Measurements from ENCODE around the gene MEGF9. TPM values are rescaled to one million over a fixed set of nuclear protein-coding genes. Genes with fewer than 3 reads are reported as not detected.

Gene MEGF9
- total RNA-seq, 1 experiment from 2014 or later: 8.3 TPM

DNA sequence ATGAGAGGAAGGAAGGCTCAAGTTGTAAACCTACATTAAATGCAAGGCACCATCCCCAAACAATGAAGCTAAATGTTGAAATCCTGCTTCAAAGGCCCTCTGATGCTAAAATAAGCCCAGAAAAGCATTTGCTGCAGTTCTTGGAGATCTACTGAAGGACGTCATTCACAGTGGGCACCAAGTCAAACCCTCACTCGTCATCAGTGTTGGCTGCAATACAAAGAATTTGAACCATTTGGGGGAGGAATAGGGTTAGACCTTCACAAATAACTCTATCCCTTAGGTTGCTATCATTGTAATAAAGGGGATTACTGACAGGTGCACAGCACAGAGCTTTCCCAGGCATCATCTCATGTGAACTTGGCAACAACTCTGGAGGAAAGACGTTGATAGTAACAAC lies 9.3 kb upstream of the MEGF9 start:
- H3K27me3 ChIP-seq (ENCODE audit: insufficient read depth, low read length): no peaks in the 10 kb centered on the region
- BruUV-seq (replicated peaks): no TSS peak
- H3K4me2 ChIP-seq (ENCODE audit: low read length): no peak overlapping the region
- no peak for TF ChIP-seq EZH2 (IDR thresholded peaks at IDR 0.05)
- no peak for TF ChIP-seq RAD21 (IDR thresholded peaks at IDR 0.05; ENCODE audit: low read depth)
- TF ChIP-seq, protein P1, sequence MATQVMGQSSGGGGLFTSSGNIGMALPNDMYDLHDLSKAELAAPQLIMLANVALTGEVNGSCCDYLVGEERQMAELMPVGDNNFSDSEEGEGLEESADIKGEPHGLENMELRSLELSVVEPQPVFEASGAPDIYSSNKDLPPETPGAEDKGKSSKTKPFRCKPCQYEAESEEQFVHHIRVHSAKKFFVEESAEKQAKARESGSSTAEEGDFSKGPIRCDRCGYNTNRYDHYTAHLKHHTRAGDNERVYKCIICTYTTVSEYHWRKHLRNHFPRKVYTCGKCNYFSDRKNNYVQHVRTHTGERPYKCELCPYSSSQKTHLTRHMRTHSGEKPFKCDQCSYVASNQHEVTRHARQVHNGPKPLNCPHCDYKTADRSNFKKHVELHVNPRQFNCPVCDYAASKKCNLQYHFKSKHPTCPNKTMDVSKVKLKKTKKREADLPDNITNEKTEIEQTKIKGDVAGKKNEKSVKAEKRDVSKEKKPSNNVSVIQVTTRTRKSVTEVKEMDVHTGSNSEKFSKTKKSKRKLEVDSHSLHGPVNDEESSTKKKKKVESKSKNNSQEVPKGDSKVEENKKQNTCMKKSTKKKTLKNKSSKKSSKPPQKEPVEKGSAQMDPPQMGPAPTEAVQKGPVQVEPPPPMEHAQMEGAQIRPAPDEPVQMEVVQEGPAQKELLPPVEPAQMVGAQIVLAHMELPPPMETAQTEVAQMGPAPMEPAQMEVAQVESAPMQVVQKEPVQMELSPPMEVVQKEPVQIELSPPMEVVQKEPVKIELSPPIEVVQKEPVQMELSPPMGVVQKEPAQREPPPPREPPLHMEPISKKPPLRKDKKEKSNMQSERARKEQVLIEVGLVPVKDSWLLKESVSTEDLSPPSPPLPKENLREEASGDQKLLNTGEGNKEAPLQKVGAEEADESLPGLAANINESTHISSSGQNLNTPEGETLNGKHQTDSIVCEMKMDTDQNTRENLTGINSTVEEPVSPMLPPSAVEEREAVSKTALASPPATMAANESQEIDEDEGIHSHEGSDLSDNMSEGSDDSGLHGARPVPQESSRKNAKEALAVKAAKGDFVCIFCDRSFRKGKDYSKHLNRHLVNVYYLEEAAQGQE (IDR thresholded peaks at IDR 0.05; ENCODE audit: low read depth): no peak
- TF ChIP-seq, protein P2, sequence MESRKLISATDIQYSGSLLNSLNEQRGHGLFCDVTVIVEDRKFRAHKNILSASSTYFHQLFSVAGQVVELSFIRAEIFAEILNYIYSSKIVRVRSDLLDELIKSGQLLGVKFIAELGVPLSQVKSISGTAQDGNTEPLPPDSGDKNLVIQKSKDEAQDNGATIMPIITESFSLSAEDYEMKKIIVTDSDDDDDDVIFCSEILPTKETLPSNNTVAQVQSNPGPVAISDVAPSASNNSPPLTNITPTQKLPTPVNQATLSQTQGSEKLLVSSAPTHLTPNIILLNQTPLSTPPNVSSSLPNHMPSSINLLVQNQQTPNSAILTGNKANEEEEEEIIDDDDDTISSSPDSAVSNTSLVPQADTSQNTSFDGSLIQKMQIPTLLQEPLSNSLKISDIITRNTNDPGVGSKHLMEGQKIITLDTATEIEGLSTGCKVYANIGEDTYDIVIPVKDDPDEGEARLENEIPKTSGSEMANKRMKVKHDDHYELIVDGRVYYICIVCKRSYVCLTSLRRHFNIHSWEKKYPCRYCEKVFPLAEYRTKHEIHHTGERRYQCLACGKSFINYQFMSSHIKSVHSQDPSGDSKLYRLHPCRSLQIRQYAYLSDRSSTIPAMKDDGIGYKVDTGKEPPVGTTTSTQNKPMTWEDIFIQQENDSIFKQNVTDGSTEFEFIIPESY (IDR thresholded peaks at IDR 0.05; ENCODE audit: extremely low read depth, insufficient replicate concordance, low read length): no peak
- no peak for TF ChIP-seq SIN3A (IDR thresholded peaks at IDR 0.05; ENCODE audit: low read depth)
- TF ChIP-seq EGR1 (IDR thresholded peaks at IDR 0.05; ENCODE audit: low read depth): no peak
- TF ChIP-seq, protein P3, sequence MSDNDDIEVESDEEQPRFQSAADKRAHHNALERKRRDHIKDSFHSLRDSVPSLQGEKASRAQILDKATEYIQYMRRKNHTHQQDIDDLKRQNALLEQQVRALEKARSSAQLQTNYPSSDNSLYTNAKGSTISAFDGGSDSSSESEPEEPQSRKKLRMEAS (IDR thresholded peaks at IDR 0.05): no peak
- TF ChIP-seq TCF7L2 (IDR thresholded peaks at IDR 0.05; ENCODE audit: borderline replicate concordance, extremely low read depth, insufficient read depth, insufficient read length): no peak
- TF ChIP-seq POLR2AphosphoS5 (IDR thresholded peaks at IDR 0.05; ENCODE audit: low read depth, low read length): no peak
- TF ChIP-seq EZH2phosphoT487 (IDR thresholded peaks at IDR 0.05; ENCODE audit: borderline replicate concordance): no peak
- TF ChIP-seq ZFX (IDR thresholded peaks at IDR 0.05): no peak
- no peak for TF ChIP-seq CBX3 (IDR thresholded peaks at IDR 0.05; ENCODE audit: low read depth)
- TF ChIP-seq ELF1 (IDR thresholded peaks at IDR 0.05; ENCODE audit: borderline replicate concordance, low read depth): no peak
- ChIA-PET POLR2A (no interaction called here), RAD21 (ENCODE audit: low non-redundant PET in 1 of 2, low total read pairs in 2 of 2, uncharacterized antibody in 2 of 2, unreplicated experiment in 2 of 2) (no interaction called here), CTCF (no interaction called here)
- intact Hi-C loops (cut with micrococcal nuclease): no loop called here
- H4K20me1 ChIP-seq (ENCODE audit: insufficient read depth): no peaks in the 10 kb centered on the region
- DNase-seq (ENCODE audit: low read depth, low spot score) (no peak), ATAC-seq (no peak)
- no peaks in the 10 kb centered on the region for H3K79me2 ChIP-seq (ENCODE audit: insufficient read depth, low read length)
- H3K9me2 ChIP-seq (ENCODE audit: insufficient read depth): no peaks in the 10 kb centered on the region
- H3K4me3 ChIP-seq (replicated peaks in 1 of 2; ENCODE audit: low read depth in 1 of 2, low read length in 2 of 2): no peak overlapping the region
- no peak overlapping the region for H3K9ac ChIP-seq (ENCODE audit: low read length)
- no peak overlapping the region for H3K27ac ChIP-seq (ENCODE audit: low read depth, low read length)
- no peak overlapping the region for H2AFZ ChIP-seq (ENCODE audit: low read depth, low read length, poor library complexity, severe bottlenecking)
- H3K36me3 ChIP-seq (ENCODE audit: control insufficient read depth in 1 of 2, insufficient read depth in 2 of 2, low read length in 2 of 2): no peaks in the 10 kb centered on the region
- no peaks in the 10 kb centered on the region for H3K9me3 ChIP-seq (ENCODE audit: control insufficient read depth in 1 of 2, insufficient read depth in 1 of 2, low read depth in 1 of 2, low read length in 2 of 2)
- no peaks in the 10 kb centered on the region for H3K4me1 ChIP-seq (ENCODE audit: control insufficient read depth in 1 of 2, insufficient read depth in 2 of 2, low read length in 2 of 2)
